MM.1S (cell line): ENCODE measurements around the gene PES1.

Source experiments
- EZH2 ChIP-seq: fragments of 300-600 bp; sonication (generic); optimal IDR thresholded peaks from 2 replicates; pipeline ENCODE3; 2017; ENCODE audit warnings: low read depth, mild to moderate bottlenecking, antibody characterized with exemption, low read length, mixed read lengths
- EZH2phosphoT487 ChIP-seq: fragments of 300-600 bp; sonication (generic); IDR thresholded peaks from 2 replicates; pipeline ENCODE4 v1.6.1; 2018; ENCODE audit warnings: antibody characterized with exemption, low read length
- TF ChIP-seq, protein P1 (sequence below): fragments of 300-600 bp; sonication (generic); IDR thresholded peaks from 2 replicates; pipeline ENCODE4 v1.5.1; 2016; ENCODE audit warnings: antibody characterized with exemption, low read length, mixed read lengths

DNA sequence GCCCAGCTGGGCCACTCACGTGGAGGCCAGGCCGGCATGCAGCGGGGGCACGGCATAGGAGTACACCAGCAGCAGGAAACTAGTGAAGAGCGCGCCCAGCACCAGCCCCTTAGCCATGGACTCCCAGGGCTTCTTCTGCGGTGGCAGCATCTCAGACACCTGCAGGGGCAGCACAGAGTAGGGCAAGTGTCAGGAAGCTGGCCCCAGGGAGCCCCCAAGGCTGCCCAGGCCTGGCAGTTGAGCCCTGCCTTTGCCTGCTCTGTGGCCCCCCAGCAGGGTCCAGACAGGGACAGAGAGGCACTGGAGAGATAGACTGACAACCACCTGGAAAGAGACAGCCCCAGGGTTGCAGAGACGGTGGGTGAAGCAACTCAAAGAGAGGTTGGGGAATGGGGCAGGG is 34.5 kb downstream of the PES1 start:
- TF ChIP-seq EZH2, result no peak
- TF ChIP-seq, protein P1, sequence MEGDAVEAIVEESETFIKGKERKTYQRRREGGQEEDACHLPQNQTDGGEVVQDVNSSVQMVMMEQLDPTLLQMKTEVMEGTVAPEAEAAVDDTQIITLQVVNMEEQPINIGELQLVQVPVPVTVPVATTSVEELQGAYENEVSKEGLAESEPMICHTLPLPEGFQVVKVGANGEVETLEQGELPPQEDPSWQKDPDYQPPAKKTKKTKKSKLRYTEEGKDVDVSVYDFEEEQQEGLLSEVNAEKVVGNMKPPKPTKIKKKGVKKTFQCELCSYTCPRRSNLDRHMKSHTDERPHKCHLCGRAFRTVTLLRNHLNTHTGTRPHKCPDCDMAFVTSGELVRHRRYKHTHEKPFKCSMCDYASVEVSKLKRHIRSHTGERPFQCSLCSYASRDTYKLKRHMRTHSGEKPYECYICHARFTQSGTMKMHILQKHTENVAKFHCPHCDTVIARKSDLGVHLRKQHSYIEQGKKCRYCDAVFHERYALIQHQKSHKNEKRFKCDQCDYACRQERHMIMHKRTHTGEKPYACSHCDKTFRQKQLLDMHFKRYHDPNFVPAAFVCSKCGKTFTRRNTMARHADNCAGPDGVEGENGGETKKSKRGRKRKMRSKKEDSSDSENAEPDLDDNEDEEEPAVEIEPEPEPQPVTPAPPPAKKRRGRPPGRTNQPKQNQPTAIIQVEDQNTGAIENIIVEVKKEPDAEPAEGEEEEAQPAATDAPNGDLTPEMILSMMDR, result no peak
- TF ChIP-seq EZH2phosphoT487, result no peak
